Measurements from ENCODE around the gene GRIA4.
"Not testable (repeated sequence)": the region's sequence is repeated elsewhere in the genome, so short reads cannot be mapped to it uniquely, and the experiment has no call there.

GRIA4 gene

DNA sequence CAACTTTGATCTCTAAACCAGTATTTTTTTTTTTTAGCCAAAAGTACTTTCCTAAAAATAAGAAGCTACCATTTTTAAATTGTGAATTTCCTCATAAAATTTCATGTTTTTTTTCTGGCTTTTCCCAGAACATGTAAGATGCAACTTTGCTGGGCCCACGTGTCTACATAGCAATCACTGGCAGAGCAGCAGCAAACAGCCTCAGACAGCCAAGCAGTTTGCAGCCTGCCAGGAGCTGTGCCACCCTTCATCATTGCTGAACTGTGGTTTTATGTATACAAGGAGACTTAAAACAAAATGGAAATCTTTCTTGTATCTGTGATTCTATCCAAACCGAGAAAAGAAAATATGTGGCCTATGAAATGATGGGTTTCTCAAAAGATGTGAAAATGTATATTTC is 110.2 kb downstream of the GRIA4 start:
- no peak for DNase-seq

DNA sequence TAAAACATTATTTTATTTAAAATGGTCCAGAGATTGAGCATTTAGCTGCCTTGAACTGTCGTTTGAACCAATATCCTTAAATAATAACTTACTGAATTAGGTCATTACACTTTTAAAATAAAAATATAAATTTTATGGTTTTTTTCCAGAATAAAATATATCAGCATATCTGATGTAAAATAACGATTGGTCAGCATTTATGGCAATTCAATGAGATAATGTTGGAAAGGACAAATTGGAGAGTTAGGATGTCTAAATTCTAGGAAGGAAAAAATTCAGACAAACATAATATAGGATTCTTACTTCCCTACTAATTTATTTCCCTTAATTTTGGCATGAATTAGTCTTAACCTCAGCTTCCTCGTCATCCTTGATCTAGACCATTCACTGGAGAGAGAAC is 113.4 kb downstream of the GRIA4 start:
- no peak for DNase-seq

DNA sequence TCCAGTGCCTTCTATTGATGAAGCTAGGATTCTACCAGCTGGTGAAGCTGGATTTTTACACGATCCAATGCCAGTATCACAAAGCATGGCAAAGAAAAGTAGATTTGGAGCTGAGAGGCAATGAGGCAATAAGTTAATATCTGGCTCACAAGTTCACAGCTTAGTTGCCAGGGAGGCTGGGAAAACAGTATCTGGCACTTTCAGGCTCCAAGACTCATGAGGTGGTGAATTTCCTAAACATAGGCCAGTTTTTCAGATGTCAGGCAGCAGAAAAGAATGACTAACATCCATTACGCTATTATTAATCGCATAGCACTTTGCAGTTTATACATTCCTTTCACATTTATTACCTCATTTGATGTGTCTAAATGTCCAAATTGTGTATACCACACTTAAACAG is 122.7 kb downstream of the GRIA4 start:
- DNase-seq: no peak

DNA sequence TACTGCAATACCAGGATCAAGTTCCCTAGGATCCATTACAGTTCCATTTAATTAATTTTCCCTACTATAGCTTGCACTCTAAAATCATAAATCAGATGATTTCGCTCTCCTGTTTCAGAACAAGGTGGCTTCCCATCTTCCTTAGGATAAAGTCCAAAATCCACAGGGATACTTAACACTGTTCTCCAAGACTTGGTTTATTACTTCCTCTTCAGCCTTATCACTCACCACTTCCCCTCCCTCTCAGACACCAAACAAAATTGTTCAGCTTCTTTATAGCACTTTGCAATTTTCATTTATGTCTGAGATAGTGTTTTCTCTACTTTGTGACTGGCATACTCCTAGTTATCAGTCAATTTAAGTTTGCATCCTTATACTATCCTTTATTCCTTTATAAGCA is 124.6 kb downstream of the GRIA4 start:
- no peak for DNase-seq

DNA sequence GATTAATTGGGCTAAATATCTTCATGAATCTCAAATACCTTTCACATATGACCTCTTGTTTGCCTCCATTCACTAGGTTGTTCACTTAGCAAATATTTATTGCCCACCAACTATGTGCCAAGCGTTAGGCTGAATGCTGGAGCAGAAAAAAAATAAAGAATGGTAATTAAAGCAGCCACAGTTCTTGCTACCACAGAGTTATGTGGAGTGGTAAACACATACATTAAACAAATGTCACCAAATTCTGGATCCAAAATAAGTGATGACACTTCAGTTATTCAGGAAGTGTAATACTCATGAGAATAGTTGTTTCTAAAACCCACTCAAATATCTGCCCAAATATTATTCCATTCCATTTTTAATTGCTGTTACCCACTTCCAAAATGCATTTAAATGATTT is 128.4 kb downstream of the GRIA4 start:
- DNase-seq: no peak

DNA sequence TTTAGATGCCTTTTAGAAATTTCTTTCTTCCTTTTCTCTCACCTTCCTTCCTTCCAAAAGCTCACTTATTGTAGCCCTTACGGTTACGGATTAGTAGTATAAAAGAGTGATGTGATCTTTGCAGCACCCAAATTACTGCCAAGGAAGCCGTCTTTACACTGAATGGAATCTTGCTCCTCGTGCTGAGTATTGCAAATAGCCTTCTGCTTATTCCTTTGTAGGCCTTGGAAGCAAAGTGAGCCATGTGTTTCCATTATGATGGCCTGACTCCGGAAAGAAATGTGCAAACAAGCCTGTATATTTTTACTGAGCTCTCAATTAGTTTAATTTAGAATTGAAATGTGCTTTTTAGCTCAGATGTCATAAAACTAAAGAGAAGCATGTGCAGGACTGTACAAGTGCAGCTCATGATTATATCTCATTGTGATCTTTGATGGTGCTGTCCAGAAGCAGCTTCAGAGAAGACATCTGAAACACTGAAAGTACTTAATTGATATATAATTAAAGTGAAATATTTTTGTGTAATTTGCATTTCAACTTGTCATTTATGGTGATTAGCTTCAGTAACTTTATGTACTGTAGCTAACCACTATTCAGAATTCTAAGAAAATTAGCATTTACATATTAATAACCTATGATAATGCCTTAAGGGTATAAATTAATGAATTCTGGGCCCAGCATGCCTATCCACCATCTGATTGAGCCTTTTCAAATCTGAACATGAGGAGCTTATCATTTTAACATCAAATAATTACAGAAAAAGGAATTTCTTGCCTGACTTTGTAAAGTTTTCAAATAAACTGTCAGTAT is 129.3 kb downstream of the GRIA4 start:
- no peak for DNase-seq

DNA sequence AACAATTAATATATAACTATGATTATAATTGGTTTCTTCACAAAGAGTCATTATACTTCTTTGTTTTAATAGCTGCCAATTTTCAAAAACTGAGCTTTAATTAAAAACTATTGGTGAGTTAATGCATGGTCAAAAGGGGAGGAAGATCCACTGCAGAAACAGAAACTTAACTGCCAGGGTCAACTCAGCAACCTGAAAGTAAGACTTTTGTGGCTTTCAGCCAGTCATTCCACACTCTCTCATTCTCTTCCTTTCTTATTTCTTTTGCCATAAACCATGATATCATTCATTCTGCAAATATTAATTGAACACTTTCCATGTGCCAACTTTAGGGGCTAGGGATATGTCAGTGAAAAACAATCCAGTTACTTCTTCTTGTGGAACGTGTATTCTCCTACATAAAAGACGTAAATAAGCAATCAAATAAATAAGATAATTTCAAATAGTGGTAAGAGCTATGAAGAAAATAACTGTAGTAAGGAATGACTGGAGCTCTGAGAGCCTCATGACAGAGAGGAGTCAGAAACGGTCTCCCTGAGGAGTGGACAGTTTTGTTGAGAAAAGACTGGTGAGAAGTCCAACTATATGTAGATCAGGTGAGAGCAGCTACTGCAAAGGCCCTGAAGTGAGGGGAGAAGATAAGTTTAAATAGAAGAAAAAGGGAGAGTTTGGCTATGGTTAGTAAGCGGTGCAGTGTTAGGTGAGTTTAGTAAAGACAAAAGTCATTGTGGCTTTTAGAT is 130.5 kb downstream of the GRIA4 start:
- no peak for DNase-seq

DNA sequence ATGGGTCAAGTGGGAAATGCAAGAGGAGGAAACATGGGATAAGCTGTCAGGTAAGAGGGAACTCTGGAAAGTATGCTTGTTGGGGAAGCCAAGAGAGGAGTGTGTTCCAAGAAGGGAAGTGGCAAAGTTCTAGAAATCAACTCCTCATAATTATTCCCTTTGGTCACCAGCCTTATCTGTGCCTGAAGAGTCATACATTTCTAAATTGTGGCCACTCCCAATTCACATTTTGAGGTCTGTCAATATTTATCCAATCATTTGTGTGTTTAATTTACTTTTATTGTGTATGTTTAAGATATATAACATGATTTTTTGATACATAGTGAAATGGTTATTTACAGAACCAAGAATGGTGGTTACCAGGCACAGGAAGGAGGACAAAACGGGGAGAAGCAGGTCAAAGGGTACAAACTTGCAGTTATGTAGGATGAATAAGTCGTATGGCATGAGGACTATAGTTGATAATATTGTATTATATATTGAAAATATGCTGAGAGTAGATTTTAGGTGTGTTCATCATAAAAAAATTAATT is 131.7 kb downstream of the GRIA4 start:
- DNase-seq: no peak

DNA sequence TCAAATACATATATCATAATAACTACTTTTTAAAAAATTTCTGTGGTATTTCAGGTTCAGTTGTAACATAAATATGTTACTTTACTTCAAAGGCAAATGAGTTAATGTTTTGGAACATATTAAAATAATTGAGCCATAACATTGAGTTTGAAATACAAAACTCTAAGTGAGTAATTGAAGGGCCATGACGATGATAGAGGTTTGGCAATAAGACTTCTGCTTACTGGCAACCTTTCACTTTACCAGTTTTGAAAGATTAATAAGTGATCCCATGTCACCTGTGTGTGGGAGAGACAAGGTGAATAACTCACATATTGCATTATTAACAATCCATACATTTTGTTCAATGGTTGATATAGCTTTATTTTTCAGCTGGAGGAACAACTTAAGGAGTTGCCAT is 144.4 kb downstream of the GRIA4 start:
- DNase-seq: no peak

DNA sequence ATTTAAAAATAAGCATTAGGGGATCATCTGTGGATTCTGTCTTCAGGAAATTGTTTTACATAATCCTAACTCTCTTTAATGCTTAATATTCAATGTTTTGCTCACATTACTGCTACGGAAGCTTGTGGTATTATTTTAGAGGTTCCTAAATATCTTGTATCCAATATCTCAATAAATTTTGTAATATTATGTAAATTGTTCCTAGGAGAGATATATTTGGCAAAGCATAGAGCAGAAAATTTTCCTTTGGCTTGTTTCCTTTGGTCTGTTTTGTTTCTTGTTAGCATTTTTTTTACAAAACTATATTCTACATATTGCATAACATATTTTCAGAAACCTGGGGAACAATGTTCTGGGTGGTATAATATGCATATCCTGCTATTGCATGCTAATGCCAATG is 144.8 kb downstream of the GRIA4 start:
- no peak for DNase-seq

DNA sequence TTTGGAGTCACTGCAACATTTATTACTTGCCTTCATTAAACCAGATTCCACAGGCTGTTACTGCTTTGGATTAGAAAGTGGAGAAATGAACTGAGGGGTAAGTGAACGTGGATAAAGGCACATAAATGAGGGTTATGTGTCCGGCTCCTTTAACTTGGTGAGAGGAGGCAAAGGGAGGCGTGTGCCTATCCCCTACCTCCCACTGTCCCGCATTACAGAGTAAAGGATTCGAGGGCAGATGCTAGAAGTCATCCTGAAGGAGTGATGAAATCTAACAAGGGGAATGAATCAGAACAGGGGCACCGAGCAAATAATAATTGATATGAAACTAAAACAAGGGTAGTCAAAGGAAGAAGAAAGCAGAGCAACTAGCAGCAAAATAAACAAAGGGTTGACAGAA is 147.2 kb downstream of the GRIA4 start:
- no peak for DNase-seq

DNA sequence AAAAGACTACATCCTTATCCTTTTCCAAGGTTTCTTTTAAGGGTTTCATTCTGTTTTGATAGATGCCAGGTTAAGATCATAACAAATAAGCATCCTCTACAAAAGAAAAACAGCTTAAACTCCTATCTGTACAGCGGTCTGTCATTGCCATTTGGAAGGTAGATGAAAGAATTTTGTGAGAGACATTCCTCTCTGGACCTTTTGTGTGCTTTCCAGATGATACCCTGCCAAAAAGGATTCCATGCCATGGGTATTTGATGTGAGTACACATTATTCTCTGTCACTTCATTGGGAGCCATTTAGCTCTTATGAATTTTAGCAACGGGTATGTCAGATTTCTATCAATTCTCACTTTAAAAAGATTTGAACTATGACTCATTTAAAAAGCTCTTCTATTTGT is 153.7 kb downstream of the GRIA4 start:
- DNase-seq: no peak

DNA sequence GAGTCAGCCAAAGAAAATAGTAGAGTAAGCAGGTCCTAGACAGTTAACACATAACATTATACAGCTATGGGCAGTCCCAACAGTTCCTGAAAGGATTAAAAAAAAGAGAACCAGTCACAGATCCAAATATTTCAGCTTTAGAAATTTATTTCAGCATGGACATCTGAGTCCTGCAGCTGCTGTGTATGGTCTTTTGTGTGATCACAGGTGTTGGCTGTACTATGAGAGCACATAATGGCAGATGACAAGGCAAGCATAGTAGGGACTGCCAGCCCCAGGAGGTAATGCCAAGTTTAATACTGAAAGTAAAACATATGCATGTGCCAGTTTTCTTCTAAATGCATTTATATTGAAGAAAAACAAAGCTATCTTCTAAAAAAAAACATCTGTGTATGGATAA is 158.1 kb downstream of the GRIA4 start:
- no peak for DNase-seq

DNA sequence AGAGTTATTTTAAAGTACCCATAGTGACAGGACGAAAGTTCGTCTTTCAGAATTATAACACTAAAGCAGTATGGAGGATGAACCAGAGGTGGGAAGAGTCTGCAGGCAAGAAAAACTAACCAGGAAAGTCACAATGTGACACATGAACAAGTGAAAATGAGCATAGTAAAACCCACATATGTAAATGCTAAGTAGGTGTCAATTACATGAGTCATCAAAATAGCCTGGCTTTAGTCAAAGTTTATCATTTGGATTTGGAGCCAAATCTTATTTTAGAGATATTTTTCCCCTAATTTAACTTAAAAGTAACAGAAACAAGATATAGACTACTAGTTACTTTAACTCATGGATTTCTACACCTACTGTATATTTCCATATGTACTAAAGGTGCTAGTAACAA is 159.8 kb downstream of the GRIA4 start:
- DNase-seq: no peak

DNA sequence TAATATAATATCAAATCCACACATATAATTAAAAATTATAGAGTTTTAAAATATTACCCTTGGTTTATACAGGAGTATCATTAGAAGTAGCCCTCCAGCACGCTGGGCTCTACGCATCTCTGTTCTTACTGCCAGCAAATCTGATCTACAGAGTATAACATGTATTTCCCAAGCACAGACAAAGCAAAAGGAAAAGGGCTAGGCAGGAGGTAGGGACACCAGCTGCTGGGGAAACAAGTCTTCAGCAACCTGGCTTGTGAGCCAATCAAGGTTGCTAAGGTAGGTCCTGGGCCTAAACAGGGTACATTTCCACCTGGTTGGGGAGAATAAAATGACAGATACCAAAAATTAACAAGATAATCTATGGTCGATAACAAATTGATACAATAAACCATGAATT is 163.6 kb downstream of the GRIA4 start:
- DNase-seq: not testable (repeated sequence)

DNA sequence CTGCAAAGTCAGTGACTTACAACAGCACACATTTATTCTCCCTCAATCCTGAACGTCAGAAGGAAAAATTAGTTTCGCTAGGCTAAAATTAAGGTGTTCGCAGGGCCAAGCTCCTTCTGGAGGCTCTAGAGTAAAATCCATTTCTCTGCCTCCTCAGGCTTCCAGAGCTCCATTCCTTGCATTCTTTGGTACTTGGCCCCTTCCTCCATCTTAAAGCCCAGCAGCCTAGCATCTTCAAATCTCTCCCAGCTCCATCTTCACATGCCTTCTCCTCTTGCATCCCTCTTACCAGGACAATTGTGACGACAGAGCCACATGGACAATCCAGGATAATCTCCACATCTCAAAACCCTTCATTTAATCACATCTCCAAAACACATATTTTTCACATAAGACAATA is 165.0 kb downstream of the GRIA4 start:
- no peak for DNase-seq

DNA sequence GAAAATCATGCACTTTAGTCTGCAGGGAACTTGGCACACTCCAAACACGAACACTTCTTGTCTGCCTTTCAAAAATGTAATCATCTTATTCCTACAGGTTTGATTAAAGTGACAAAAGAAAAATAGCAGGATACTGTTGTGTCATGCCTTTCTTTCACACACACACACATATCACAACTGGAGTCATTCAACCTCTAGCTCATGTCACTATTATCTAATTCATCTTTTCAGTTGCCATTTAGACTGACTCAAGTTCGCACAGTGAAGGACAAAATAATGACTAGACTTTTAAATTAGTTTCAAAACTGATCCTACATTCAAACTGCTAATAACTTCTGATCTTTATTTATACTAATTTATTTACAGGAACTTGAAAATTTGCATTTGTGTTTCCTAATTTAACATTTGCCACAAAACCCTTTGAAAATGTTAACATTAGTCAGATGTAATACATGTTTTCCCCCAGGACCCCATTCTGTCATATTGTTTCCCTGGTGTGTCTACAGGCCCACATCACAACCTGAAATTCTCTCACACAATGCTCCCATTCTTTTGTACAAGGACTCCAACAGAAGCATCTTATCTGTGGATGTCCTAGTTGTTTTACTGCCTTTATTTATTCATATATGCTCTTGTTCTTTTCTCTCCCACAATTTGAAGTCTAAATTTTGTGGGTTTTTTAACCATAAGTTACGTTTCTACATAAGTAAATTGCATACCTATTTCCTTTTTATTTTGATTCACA is 171.1 kb downstream of the GRIA4 start:
- DNase-seq: no peak

DNA sequence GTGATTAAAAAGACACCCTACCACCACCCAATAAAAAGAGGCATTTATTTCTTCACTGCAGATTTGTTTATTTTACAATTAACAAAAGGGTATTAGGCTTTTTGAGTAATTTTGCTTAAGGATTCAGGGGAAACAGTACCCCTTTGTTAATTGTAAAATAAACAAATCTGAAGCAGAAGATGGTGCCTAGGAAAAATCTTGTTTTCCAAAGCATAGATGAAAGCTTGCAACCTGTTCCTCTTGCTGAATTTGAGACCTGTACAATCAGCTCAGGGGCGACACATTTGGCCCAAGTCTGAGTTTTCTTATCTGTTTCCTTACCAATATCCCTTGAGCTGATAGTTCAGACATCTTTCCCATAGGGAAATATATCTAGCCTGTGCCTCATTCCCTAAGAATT is 171.9 kb downstream of the GRIA4 start:
- no peak for DNase-seq

DNA sequence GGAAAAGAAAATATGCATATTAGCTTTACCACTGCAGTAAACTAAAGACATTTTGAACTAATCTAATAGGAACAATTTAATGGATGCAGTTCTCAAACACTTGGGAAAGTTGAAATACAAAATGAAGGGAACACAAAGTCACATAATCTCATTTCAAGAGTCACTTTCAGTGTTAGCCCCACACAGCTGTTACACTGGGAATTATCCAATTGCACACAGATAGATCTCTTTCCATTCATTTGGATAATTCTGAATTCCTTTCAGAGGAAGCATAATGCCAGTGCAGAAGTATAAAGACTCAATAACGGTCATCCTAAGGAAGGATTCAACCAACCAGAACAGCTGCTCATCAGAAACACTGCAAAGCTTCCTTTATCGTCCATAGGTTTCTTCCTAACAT is 173.3 kb downstream of the GRIA4 start:
- DNase-seq: no peak

DNA sequence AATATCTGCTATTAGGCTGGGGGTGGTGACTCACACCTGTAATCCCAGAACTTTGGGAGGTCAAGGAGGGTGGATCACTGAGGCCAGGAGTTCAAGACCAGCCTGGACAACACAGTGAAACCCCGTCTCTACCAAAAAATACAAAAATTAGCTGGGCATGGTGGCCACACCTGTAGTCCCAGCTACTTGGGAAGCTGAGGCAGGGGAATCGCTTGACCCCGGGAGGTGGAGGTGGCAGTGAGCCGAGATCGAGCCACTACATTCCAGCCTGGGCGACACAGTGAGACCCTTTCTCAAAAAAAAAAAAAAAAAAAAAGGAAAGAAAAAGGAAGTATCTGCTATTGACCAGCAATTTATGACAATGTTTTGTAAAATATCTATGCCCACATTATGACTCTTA is 176.0 kb downstream of the GRIA4 start:
- not testable (repeated sequence) for DNase-seq

DNA sequence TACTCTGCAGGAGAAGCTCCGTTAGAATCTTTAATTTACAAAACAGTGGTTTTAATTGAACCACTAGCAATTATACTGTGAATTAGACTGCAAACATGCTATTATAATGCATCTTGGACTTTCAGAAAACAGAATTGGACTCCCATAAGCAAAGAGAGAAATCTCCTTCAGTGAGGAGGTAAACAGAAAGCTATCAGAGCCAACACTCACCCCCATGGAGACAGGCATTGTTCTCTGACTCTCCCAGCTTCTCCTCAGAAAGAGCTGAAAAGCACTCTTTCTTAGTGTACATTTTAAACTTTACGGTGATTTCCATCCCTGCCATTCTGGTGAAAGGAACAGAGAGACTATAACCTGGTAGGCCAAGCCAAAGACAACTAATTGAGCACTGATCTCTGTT is 176.9 kb downstream of the GRIA4 start:
- DNase-seq: no peak

DNA sequence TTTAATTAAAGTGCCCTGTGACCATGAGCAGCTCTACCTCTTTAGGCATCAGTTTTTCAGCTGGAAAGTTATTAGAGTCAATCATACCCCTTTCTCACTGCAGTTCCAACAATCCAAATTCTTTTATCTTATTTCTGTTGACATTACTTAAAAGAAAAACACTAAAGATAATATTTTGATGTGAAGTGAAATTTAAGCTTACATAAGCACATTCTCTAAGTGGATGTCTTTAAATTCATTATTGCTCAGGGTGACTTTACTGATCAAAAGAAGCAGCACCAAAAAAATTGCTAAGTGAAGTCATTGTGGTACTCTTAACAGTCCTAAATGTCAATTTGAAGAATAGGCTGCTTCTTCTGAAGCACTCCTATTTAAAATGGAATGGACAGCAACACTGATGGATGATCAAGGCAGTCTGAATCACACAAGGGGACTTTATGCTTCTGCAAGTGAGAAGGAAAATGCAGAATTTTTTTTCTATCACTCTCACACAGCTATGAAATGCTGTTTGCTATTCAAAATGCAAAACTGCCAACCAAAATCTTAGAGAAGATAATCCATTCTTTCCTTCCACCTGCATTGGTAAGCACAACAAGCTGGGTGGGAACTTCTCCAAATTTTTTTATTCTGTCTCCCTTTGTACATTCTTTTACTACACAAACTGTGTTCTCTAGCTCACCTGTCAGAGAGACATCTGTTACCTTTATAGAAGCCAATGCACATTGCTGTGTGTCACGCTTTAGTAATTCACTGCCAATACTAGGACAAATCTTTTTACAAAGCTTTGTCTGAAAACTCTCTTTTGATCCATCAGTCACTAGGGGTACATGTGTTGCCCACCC is 179.9 kb downstream of the GRIA4 start:
- DNase-seq: no peak

DNA sequence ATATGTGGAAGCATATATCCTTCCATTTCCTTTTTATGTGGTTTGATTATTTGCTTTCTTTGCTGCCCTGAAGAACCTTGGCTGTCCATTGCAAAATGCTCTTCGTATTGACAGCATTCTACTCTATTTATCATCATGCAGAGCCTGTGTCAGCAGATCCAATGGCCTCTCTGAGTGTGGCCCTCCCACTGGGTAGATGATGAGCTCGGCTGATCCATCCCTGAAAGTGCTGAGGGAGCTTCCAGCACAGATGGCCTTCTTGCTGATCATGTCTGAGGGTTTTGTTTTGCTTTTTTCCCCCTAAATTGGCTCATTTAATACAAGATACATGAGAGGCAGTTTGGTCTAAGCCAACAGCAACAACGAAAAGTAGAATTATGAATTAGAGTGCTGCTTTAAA is 181.0 kb downstream of the GRIA4 start:
- no peak for DNase-seq
